Tibial nerve (tissue), 4 donors: ENCODE measurements around the gene NDUFV1. TPM values are rescaled to one million over a fixed set of nuclear protein-coding genes. Genes with fewer than 3 reads are reported as not detected.
"Not testable (repeated sequence)": the region's sequence is repeated elsewhere in the genome, so short reads cannot be mapped to it uniquely, and the experiment has no call there.

Source experiments
- DNase-seq, 2 donors: peaks; one replicate each; pipeline ENCODE4 v3.0.0-alpha.2; 2019; ENCODE audit warnings: low spot score in 2 of 2
- H3K27ac ChIP-seq, 4 donors: fragments of 200-600 bp; sonication (generic) in 3 of 4; one replicate each; pipeline ENCODE4 v1.5.1; 2017 to 2019; ENCODE audit warnings: mild to moderate bottlenecking in 1 of 4
- H3K27me3 ChIP-seq, 2 donors: fragments of 200-600 bp; sonication (generic) in 1 of 2; one replicate each; pipeline versions ENCODE4 v1.5.1 to v1.6.0; 2017 to 2019
- H3K36me3 ChIP-seq, 3 donors: fragments of 200-600 bp; sonication (generic); one replicate each; pipeline ENCODE4 v1.5.1; 2018 to 2019
- H3K4me1 ChIP-seq, 4 donors: fragments of 200-600 bp; sonication (generic) in 3 of 4; one replicate each; pipeline ENCODE4 v1.5.1; 2017 to 2019
- H3K4me3 ChIP-seq, 4 donors: fragments of 200-600 bp; sonication (generic) in 3 of 4; one replicate each; pipeline ENCODE4 v1.5.1; 2017 to 2019; ENCODE audit warnings: mild to moderate bottlenecking in 1 of 4, moderate library complexity in 1 of 4
- H3K9me3 ChIP-seq, 4 donors: fragments of 200-600 bp; sonication (generic) in 3 of 4; one replicate each; pipeline ENCODE4 v1.5.1; 2017 to 2019
- EP300 ChIP-seq, 2 donors: sonication (generic); formaldehyde crosslinking; IDR thresholded peaks; one replicate each; pipeline ENCODE4 v1.6.1; 2017; ENCODE audit warnings: antibody characterized with exemption in 2 of 2, mild to moderate bottlenecking in 1 of 2
- POLR2A ChIP-seq, 2 donors: fragments of 450-650 bp; IDR thresholded peaks; one replicate each; pipeline ENCODE4 v1.6.1; 2017; ENCODE audit warnings: antibody characterized with exemption in 2 of 2, mild to moderate bottlenecking in 2 of 2, moderate library complexity in 2 of 2
- WGBS, 2 donors: methylation state at CpG; one replicate each; pipeline ENCODE4 v1.1.5; 2018; 5-methylcytosine and 5-hydroxymethylcytosine counted together
- total RNA-seq, 4 donors: library from RNA; depleted of rRNA; stranded (reverse); fragments of >200 nt; gene quantifications; one replicate each; pipeline ENCODE4 v1.1.0, GENCODE V29; 2016
- TF ChIP-seq, protein P1 (sequence below), 5 experiments: fragments of 200-600 bp in 3 of 5; fragments of 450-650 bp in 2 of 5; sonication (generic) in 3 of 5; IDR thresholded peaks; one replicate each; pipeline ENCODE4 v1.5.1; 2016 to 2019; ENCODE audit warnings: antibody characterized with exemption in 5 of 5, mild to moderate bottlenecking in 3 of 5, moderate library complexity in 2 of 5

The NDUFV1 gene
- total RNA-seq, 4 donors from 2014 or later, result 282 to 357 (median 323) TPM

DNA sequence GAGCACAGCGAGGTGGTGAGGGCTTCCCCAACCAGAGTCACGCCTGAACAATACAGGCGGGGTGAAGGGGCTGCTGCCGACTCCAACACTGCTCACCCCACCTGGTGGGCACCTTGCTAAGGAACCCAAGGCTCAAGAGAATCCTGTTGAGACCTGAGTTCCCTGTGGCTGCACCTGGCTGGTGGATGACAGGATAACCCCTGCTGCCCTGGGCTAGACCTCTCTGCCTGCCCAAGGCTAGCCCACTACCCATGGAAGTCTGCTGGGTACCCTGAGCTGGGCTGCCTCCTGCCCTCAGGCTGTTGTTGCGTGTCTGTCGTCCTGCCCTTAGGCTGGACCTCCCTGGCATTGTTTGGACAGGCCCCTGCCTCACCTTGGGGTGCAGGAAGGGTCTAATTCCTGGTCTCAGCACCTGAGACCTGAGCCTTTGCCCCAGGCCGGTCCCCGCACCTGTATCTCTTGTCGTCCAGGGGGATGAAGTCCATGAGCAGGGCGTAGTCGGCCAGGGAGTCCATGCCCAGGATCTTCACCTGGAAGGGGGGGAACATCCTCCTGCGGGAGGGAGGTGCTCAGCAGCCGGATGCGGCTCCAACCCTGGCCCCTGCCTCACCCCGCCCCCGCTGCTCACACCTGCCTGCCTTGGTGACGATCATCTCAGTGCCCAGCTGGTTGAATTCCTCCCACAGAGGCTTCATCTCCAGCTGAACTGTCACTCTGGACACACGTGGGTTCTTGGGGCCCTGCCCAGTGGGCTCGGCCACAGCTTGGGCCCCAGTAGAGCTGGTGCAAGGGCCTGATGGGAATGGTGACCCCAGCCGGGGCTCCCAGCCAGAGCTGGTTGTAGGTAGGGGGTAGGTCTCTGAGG, 27.9 kb downstream of the NDUFV1 start:
- TF ChIP-seq, protein P1, sequence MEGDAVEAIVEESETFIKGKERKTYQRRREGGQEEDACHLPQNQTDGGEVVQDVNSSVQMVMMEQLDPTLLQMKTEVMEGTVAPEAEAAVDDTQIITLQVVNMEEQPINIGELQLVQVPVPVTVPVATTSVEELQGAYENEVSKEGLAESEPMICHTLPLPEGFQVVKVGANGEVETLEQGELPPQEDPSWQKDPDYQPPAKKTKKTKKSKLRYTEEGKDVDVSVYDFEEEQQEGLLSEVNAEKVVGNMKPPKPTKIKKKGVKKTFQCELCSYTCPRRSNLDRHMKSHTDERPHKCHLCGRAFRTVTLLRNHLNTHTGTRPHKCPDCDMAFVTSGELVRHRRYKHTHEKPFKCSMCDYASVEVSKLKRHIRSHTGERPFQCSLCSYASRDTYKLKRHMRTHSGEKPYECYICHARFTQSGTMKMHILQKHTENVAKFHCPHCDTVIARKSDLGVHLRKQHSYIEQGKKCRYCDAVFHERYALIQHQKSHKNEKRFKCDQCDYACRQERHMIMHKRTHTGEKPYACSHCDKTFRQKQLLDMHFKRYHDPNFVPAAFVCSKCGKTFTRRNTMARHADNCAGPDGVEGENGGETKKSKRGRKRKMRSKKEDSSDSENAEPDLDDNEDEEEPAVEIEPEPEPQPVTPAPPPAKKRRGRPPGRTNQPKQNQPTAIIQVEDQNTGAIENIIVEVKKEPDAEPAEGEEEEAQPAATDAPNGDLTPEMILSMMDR (IDR thresholded peaks at IDR 0.05), result no peak
- TF ChIP-seq EP300 (IDR thresholded peaks at IDR 0.05), result no peak
- TF ChIP-seq POLR2A (IDR thresholded peaks at IDR 0.05), result no peak
- WGBS, 2 donors, result 81 to 84% methylated on average over 13 to 16 of the region's 20 CpGs
- Histone ChIP-seq H3K4me1 (peaks cover 0 to 12% (median 6%) of the 10 kb centered on the region in 4 donors), H3K4me3 (no peak overlapping the region), H3K36me3 (no peaks in the 10 kb centered on the region), H3K27me3 (peaks cover 0 to 4% of the 10 kb centered on the region in 2 donors), H3K27ac (peak overlapping the region in 1 of 4 donors; percentile 67), H3K9me3 (no peaks in the 10 kb centered on the region)
- no peak for DNase-seq

DNA sequence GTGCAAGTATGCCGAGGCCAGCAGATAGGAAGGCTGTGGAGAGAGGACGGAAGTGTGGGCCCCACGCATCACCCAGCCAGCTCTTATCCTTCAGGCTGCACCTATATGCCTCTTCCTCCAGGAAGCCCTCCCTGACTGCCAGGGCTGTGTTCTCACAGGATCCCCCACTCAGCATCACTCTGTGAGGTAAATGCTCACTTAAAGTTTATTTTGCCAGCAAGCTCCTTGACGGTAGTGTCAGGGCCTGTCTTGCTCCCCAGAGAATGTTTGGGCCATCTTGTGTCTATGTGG, 28.4 kb downstream of the NDUFV1 start:
- TF ChIP-seq POLR2A (IDR thresholded peaks at IDR 0.05), result no peak
- TF ChIP-seq, protein P1 (IDR thresholded peaks at IDR 0.05), result no peak
- TF ChIP-seq EP300 (IDR thresholded peaks at IDR 0.05), result no peak
- no peak overlapping the region for H3K4me3 ChIP-seq
- no peaks in the 10 kb centered on the region for H3K9me3 ChIP-seq
- no peak for DNase-seq
- H3K27ac ChIP-seq, result no peak overlapping the region
- 79 to 83% methylated on average over 4 of the region's 4 CpGs for WGBS, 2 donors
- no peaks in the 10 kb centered on the region for H3K36me3 ChIP-seq
- H3K4me1 ChIP-seq, result peaks cover 0 to 17% (median 6%) of the 10 kb centered on the region in 4 donors
- peaks cover 0 to 10% of the 10 kb centered on the region in 2 donors for H3K27me3 ChIP-seq

DNA sequence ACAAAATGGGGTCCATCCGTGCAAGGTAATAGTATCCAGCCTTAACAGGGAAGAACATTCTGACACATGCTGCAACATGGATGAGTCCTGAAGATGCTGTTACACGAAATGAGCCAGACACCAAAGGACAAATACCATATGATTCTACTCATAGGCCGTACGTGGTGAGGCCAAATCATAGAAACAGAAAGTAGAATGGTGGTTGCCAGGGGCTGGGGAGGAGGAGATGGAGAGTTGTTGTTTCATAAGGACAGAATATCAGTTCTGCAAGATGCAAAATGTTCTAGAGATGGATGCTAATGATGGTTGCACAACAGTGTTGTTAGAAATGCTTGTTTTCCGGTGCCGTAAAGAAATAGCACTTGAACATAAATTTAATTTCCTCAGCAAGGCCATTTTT, 30.2 kb downstream of the NDUFV1 start:
- Histone ChIP-seq H3K4me1 (peaks cover 0 to 8% (median 0%) of the 10 kb centered on the region in 4 donors), H3K9me3 (no peaks in the 10 kb centered on the region), H3K36me3 (no peaks in the 10 kb centered on the region), H3K4me3 (no peak overlapping the region), H3K27me3 (peaks cover 0 to 18% of the 10 kb centered on the region in 2 donors), H3K27ac (no peak overlapping the region)
- WGBS, 2 donors, result 75 to 79% methylated on average over 6 of the region's 6 CpGs
- TF ChIP-seq POLR2A (IDR thresholded peaks at IDR 0.05), result no peak
- TF ChIP-seq, protein P1 (IDR thresholded peaks at IDR 0.05), result no peak
- TF ChIP-seq EP300 (IDR thresholded peaks at IDR 0.05), result no peak
- no peak for DNase-seq

DNA sequence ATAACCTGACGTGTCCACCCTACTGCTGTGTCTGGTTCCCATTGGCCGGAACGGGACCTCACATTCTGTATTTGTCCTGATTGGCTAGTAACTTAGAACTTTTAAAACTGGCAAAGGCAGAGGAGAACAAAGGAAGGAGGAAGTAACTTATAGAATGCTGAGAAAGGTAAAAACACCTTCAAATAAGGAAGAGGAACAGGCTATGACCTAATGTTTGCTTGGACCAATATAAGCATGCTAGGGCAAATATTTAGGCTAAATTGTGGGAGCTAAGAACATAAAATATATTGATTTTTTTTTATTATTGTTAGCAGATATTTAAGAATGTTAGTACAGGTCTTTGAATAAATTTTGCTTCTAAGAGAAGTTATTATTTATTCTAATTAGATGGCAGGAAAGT, 30.7 kb downstream of the NDUFV1 start:
- H3K27ac ChIP-seq, H3K9me3 ChIP-seq, H3K4me3 ChIP-seq, H3K36me3 ChIP-seq, H3K4me1 ChIP-seq, DNase-seq: not testable (repeated sequence)
- H3K27me3 ChIP-seq, result peaks cover 0 to 18% of the 10 kb centered on the region in 2 donors
- 75 to 79% methylated on average over 3 of the region's 3 CpGs for WGBS, 2 donors

DNA sequence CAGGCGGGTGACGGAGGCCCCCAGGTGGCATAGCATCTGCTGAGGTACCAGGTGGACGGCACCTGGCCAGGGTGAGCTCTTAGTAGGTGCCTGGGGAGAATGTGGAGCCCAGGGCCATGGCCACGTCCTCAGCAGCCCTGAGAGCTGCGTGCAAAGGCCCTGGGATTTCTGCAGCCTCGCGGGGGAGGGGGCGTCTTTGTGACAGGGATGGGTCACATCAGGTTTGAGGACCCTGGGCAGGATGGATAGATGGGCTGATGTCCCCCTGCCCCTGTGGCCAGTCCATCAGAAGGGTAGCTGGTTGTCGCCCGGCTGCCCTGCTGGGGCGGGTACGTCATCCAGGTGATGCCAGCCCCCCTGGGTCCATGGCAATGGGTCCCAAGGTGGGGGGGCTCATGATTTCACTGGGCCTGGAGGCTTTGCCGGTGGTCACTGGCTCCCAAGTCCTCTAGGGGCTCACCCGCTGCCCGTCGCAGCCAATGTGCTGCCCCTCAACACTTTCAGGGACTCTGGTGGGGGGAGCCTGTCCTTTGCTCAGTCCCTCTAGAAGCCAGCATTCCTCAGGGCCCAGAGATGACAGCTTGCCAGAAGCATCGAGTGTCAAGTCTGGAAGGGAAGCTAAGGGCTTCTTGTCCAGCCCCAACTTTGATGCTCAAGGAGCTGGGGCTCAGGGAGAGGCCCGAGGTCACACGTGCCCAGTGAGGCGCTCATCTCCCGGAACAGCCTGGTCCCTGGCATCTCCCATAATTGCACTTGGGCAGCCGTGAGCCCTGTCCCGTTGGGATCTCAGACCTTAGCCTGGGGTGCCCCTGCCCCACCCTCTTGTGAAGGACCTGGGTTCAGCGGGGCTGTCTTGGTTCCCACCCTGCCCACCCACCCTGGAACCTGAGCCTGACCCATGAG, 32.0 kb downstream of the NDUFV1 start:
- H3K36me3 ChIP-seq, result no peaks in the 10 kb centered on the region
- TF ChIP-seq EP300 (IDR thresholded peaks at IDR 0.05) (no peak), POLR2A (IDR thresholded peaks at IDR 0.05) (no peak)
- TF ChIP-seq, protein P1 (IDR thresholded peaks at IDR 0.05), result no peak
- no peak overlapping the region for H3K27ac ChIP-seq
- DNase-seq, result no peak
- no peak overlapping the region for H3K4me3 ChIP-seq
- 85 to 88% methylated on average over 22 to 24 of the region's 24 CpGs for WGBS, 2 donors
- peaks cover 0 to 8% (median 0%) of the 10 kb centered on the region in 4 donors for H3K4me1 ChIP-seq
- H3K27me3 ChIP-seq, result peaks cover 0 to 18% of the 10 kb centered on the region in 2 donors
- H3K9me3 ChIP-seq, result peaks cover 0 to 4% (median 0%) of the 10 kb centered on the region in 4 donors
